Stomach (tissue), 9 donors: Measurements from ENCODE around the gene INTS14. TPM values are rescaled to one million over a fixed set of nuclear protein-coding genes. Genes with fewer than 3 reads are reported as not detected.
"Not testable (repeated sequence)": the region's sequence is repeated elsewhere in the genome, so short reads cannot be mapped to it uniquely, and the experiment has no call there.

Experiments used
- DNase-seq, 2 donors: peaks; one replicate each; pipeline versions ENCODE4 v3.0.0 to v3.0.0-alpha.2; 2013 to 2019
- H3K27ac ChIP-seq, 5 donors: fragments of 200-600 bp in 4 of 5; sonication (generic) in 4 of 5; one replicate each; pipeline ENCODE4 v1.5.1; 2013 to 2019; ENCODE audit warnings: mild to moderate bottlenecking in 1 of 5, moderate library complexity in 1 of 5
- H3K27me3 ChIP-seq, 3 donors: fragments of 200-600 bp; sonication (generic); one replicate each; pipeline ENCODE4 v1.5.1; 2017 to 2019; ENCODE audit warnings: mixed run types in 1 of 3
- H3K36me3 ChIP-seq, 4 donors: fragments of 200-600 bp; sonication (generic); 1 replicate in 3 of 4; 2 replicates in 1 of 4; pipeline ENCODE4 v1.5.1; 2016 to 2019
- H3K4me1 ChIP-seq, 4 donors: fragments of 200-600 bp; sonication (generic); one replicate each; pipeline ENCODE4 v1.5.1; 2016 to 2019
- H3K4me3 ChIP-seq, 4 donors: fragments of 200-600 bp; sonication (generic) in 3 of 4; one replicate each; pipeline ENCODE4 v1.5.1; 2016 to 2019; ENCODE audit warnings: mild to moderate bottlenecking in 1 of 4
- H3K9me3 ChIP-seq, 4 donors: fragments of 200-600 bp; sonication (generic); one replicate each; pipeline ENCODE4 v1.5.1; 2016 to 2019
- CTCF ChIP-seq, 7 experiments: fragments of 450-650 bp in 4 of 7; fragments of 200-600 bp in 3 of 7; sonication (generic) in 3 of 7; IDR thresholded peaks; one replicate each; pipeline ENCODE4 v1.5.1; 2016 to 2019; ENCODE audit warnings: antibody characterized with exemption in 7 of 7, control low read depth in 2 of 7, mild to moderate bottlenecking in 1 of 7
- EP300 ChIP-seq: sonication (generic); formaldehyde crosslinking; IDR thresholded peaks from one replicate; pipeline ENCODE4 v1.6.1; 2017; ENCODE audit warnings: antibody characterized with exemption
- POLR2A ChIP-seq, 4 donors: fragments of 450-650 bp; IDR thresholded peaks; one replicate each; pipeline ENCODE4 v1.6.1; 2016; ENCODE audit warnings: antibody characterized with exemption in 4 of 4, control low read depth in 2 of 4, mild to moderate bottlenecking in 1 of 4, moderate library complexity in 1 of 4
- POLR2AphosphoS5 ChIP-seq, 3 donors: sonication (generic); formaldehyde crosslinking; IDR thresholded peaks; one replicate each; pipeline ENCODE4 v1.6.1; 2016; ENCODE audit warnings: antibody characterized with exemption in 3 of 3
- WGBS, 5 donors: extraction: QIAGEN DNeasy Blood & Tissue Kit in 3 of 5; methylation state at CpG; one replicate each; pipeline versions ENCODE4 v1.1.5 to v1.1.7; 2013 to 2018; 5-methylcytosine and 5-hydroxymethylcytosine counted together
- intact Hi-C: fragments of 100-400 bp; cut with DNase I; formaldehyde crosslinking; loops from one replicate; pipeline ENCODE4 v1.15.1; 2023; ENCODE audit warnings: low total_unique reads
- polyA plus RNA-seq, 3 donors: library from polyadenylated mRNA; stranded (reverse); fragments of 200-250 nt; gene quantifications; one replicate each; pipeline ENCODE4 v1.2.3, GENCODE V29; 2013
- total RNA-seq, 5 donors: library from RNA; depleted of rRNA; stranded (reverse); fragments of >200 nt; gene quantifications; one replicate each; pipeline versions ENCODE4 v1.1.0 to v1.2.3, GENCODE V29; 2014 to 2016
- donor health status: healthy with polysubstance abuse.
- donor health status: Bipolar disorder and iron deficiency.
- donor health status: healthy.

The INTS14 gene
- total and polyA plus RNA-seq, 8 donors, result 7.2 to 73.2 (median 17.7) TPM

- 53 to 75% (median 65%) methylated on average over 2 of the region's 2 CpGs for WGBS, 5 donors
- intact Hi-C loops, result no loop called here
These were observed 59.7 kb downstream of the INTS14 start for GRCh38 chr15:65551183-65551582.

GRCh38 chr15:65550681-65551098 lies 60.2 kb downstream of the INTS14 start:
- Histone ChIP-seq H3K4me3 (no peak overlapping the region), H3K9me3 (no peaks in the 10 kb centered on the region), H3K4me1 (peaks cover 0 to 25% (median 17%) of the 10 kb centered on the region in 4 donors), H3K27me3 (no peaks in the 10 kb centered on the region), H3K36me3 (peaks cover 0 to 25% (median 20%) of the 10 kb centered on the region in 4 donors), H3K27ac (no peak overlapping the region)
- intact Hi-C loops, result no loop called here
- peak in 1 of 2 donors; percentile 41 for DNase-seq
- WGBS, 5 donors, result 45 to 75% (median 61%) methylated on average over 3 of the region's 3 CpGs
- TF ChIP-seq POLR2AphosphoS5 (IDR thresholded peaks at IDR 0.05) (no peak), EP300 (no peak), CTCF (IDR thresholded peaks at IDR 0.05) (no peak), POLR2A (IDR thresholded peaks at IDR 0.05) (no peak)

More at GRCh38 chr15:65551183-65551582, 59.7 kb downstream of the INTS14 start:
- Histone ChIP-seq H3K36me3 (peaks cover 0 to 30% (median 25%) of the 10 kb centered on the region in 4 donors), H3K27me3 (no peaks in the 10 kb centered on the region), H3K9me3 (no peaks in the 10 kb centered on the region), H3K27ac (no peak overlapping the region), H3K4me1 (peaks cover 0 to 25% (median 17%) of the 10 kb centered on the region in 4 donors), H3K4me3 (no peak overlapping the region)
- DNase-seq, result no peak
- TF ChIP-seq EP300, result no peak
- TF ChIP-seq POLR2AphosphoS5 (IDR thresholded peaks at IDR 0.05), result no peak
- no peak for TF ChIP-seq POLR2A (IDR thresholded peaks at IDR 0.05)
- no peak for TF ChIP-seq CTCF (IDR thresholded peaks at IDR 0.05)

GRCh38 chr15:65549288-65549687 lies 61.6 kb downstream of the INTS14 start:
- H3K4me3 ChIP-seq, DNase-seq, intact Hi-C loops, H3K27ac ChIP-seq, H3K9me3 ChIP-seq, H3K27me3 ChIP-seq: not testable (repeated sequence)
- Histone ChIP-seq H3K4me1 (peaks cover 0 to 25% (median 17%) of the 10 kb centered on the region in 4 donors), H3K36me3 (peaks cover 0 to 11% (median 7%) of the 10 kb centered on the region in 4 donors)
- 90 to 100% (median 99%) methylated on average over 9 of the region's 9 CpGs for WGBS, 5 donors

GRCh38 chr15:65547841-65548240 lies 63.1 kb downstream of the INTS14 start:
- Histone ChIP-seq H3K4me1 (peaks cover 0 to 25% (median 17%) of the 10 kb centered on the region in 4 donors), H3K4me3 (no peak overlapping the region), H3K27me3 (no peaks in the 10 kb centered on the region), H3K36me3 (no peaks in the 10 kb centered on the region), H3K9me3 (no peaks in the 10 kb centered on the region), H3K27ac (no peak overlapping the region)
- intact Hi-C loops, result no loop called here
- no peak for DNase-seq
- TF ChIP-seq POLR2AphosphoS5 (IDR thresholded peaks at IDR 0.05), result no peak
- no peak for TF ChIP-seq EP300
- TF ChIP-seq POLR2A (IDR thresholded peaks at IDR 0.05), result no peak
- TF ChIP-seq CTCF (IDR thresholded peaks at IDR 0.05), result no peak

- Histone ChIP-seq H3K4me3 (no peak overlapping the region), H3K36me3 (no peaks in the 10 kb centered on the region), H3K27me3 (no peaks in the 10 kb centered on the region), H3K9me3 (no peaks in the 10 kb centered on the region), H3K27ac (no peak overlapping the region), H3K4me1 (peaks cover 0 to 24% (median 2%) of the 10 kb centered on the region in 4 donors)
- no peak for TF ChIP-seq EP300
- no peak for TF ChIP-seq CTCF (IDR thresholded peaks at IDR 0.05)
- no peak for TF ChIP-seq POLR2A (IDR thresholded peaks at IDR 0.05)
- TF ChIP-seq POLR2AphosphoS5 (IDR thresholded peaks at IDR 0.05), result no peak
- intact Hi-C loops, result no loop called here
- 74 to 85% (median 79%) methylated on average over 3 of the region's 3 CpGs for WGBS, 5 donors
- no peak for DNase-seq
These were observed 69.6 kb downstream of the INTS14 start for GRCh38 chr15:65541231-65541820.
